WTC11 (cell line): ENCODE measurements around the gene ORC3. TPM values are rescaled to one million over a fixed set of nuclear protein-coding genes. Genes with fewer than 3 reads are reported as not detected.

ENCODE experiments used
- ATAC-seq: fragments of 200-7000 bp; cut with Tn5 transposase; 2 replicates; pipeline ENCODE4 v1.10.0; 2021; ENCODE audit warnings: mild to moderate bottlenecking, moderate library complexity
- CTCF ChIA-PET: fragments of 300-600 bp; sonication (Branson Sonifier 250); formaldehyde crosslinking; loops from one replicate; lab custom pipeline; 2021; ENCODE audit warnings: antibody characterized with exemption; lab: Charles Lee
- POLR2A ChIA-PET: fragments of 350-600 bp; sonication (Branson Sonifier 250); formaldehyde crosslinking; loops from one replicate; lab custom pipeline; 2021; ENCODE audit warnings: antibody characterized with exemption; lab: Charles Lee
- DNase-seq: peaks from one replicate; pipeline ENCODE4 v3.0.0; 2021; ENCODE audit warnings: low spot score
- H3K27ac Mint-ChIP-seq: 2 replicates; pipeline ENCODE4 v1.8.0; 2021; ENCODE audit warnings: mixed read lengths
- H3K27me3 Mint-ChIP-seq: 2 replicates; pipeline ENCODE4 v1.8.0; 2021; ENCODE audit warnings: low read depth, mild to moderate bottlenecking, moderate library complexity, mixed read lengths
- H3K36me3 Mint-ChIP-seq: 2 replicates; pipeline ENCODE4 v1.8.0; 2021; ENCODE audit warnings: mixed read lengths
- H3K4me1 Mint-ChIP-seq: 2 replicates; pipeline ENCODE4 v1.8.0; 2022; ENCODE audit warnings: mixed read lengths
- H3K4me3 Mint-ChIP-seq: 2 replicates; pipeline ENCODE4 v1.8.0; 2021; ENCODE audit warnings: mild to moderate bottlenecking, moderate library complexity, mixed read lengths
- H3K9me3 Mint-ChIP-seq: 2 replicates; pipeline ENCODE4 v1.8.0; 2021; ENCODE audit warnings: mixed read lengths
- AR ChIP-seq: fragments of 250-450 bp; sonication (Bioruptor Pico); IDR thresholded peaks from 2 replicates; pipeline ENCODE4 v1.9.0; 2021; ENCODE audit warnings: mild to moderate bottlenecking
- ATF1 ChIP-seq: sonication (generic); formaldehyde crosslinking; IDR thresholded peaks from 2 replicates; pipeline ENCODE4 v1.8.1; 2023; ENCODE audit warnings: mild to moderate bottlenecking, moderate library complexity, missing genetic modification reagents
- CREM ChIP-seq: sonication (generic); formaldehyde crosslinking; IDR thresholded peaks from 2 replicates; pipeline ENCODE4 v1.8.1; 2022; ENCODE audit warnings: mild to moderate bottlenecking, missing genetic modification reagents, moderate library complexity
- E2F5 ChIP-seq: sonication (generic); formaldehyde crosslinking; IDR thresholded peaks from 2 replicates; pipeline ENCODE4 v1.8.1; 2022; ENCODE audit warnings: mild to moderate bottlenecking, moderate library complexity, missing genetic modification reagents
- ESRRA ChIP-seq: sonication (generic); formaldehyde crosslinking; IDR thresholded peaks from 2 replicates; pipeline ENCODE4 v1.8.1; 2022; ENCODE audit warnings: mild to moderate bottlenecking, missing genetic modification reagents, borderline replicate concordance
- FOXJ3 ChIP-seq: sonication (generic); formaldehyde crosslinking; IDR thresholded peaks from 2 replicates; pipeline ENCODE4 v1.9.0; 2021; ENCODE audit warnings: missing genetic modification reagents, mild to moderate bottlenecking, borderline replicate concordance
- GABPB1 ChIP-seq: sonication (generic); formaldehyde crosslinking; IDR thresholded peaks from 2 replicates; pipeline ENCODE4 v1.8.1; 2023; ENCODE audit warnings: mild to moderate bottlenecking, missing genetic modification reagents
- GTF2I ChIP-seq: fragments of 250-450 bp; sonication (Bioruptor Pico); conservative IDR thresholded peaks from 2 replicates; pipeline ENCODE4 v1.4.0; 2021; ENCODE audit warnings: mild to moderate bottlenecking
- IRF2 ChIP-seq: sonication (generic); formaldehyde crosslinking; IDR thresholded peaks from 2 replicates; pipeline ENCODE4 v1.8.0; 2022; ENCODE audit warnings: low read depth, missing genetic modification reagents, borderline replicate concordance
- JUN ChIP-seq: sonication (generic); formaldehyde crosslinking; IDR thresholded peaks from 2 replicates; pipeline ENCODE4 v1.8.0; 2023; ENCODE audit warnings: mild to moderate bottlenecking, missing genetic modification reagents
- KAT7 ChIP-seq: sonication (generic); formaldehyde crosslinking; IDR thresholded peaks from 2 replicates; pipeline ENCODE4 v1.8.1; 2023; ENCODE audit warnings: missing genetic modification reagents, mild to moderate bottlenecking, borderline replicate concordance
- NFATC4 ChIP-seq: fragments of 250-450 bp; sonication (Bioruptor Pico); IDR thresholded peaks from 2 replicates; pipeline ENCODE4 v1.9.0; 2021; ENCODE audit warnings: mild to moderate bottlenecking
- RORB ChIP-seq: fragments of 250-450 bp; sonication (Bioruptor Pico); IDR thresholded peaks from 2 replicates; pipeline ENCODE4 v1.9.0; 2021; ENCODE audit warnings: mild to moderate bottlenecking
- SMAD4 ChIP-seq: sonication (generic); formaldehyde crosslinking; IDR thresholded peaks from 2 replicates; pipeline ENCODE4 v1.8.0; 2022; ENCODE audit warnings: mild to moderate bottlenecking, missing genetic modification reagents
- SOX15 ChIP-seq: fragments of 250-450 bp; sonication (Bioruptor Pico); IDR thresholded peaks from 2 replicates; pipeline ENCODE4 v1.9.0; 2021; ENCODE audit warnings: mild to moderate bottlenecking
- USF2 ChIP-seq: sonication (generic); formaldehyde crosslinking; IDR thresholded peaks from 2 replicates; pipeline ENCODE4 v1.8.1; 2023; ENCODE audit warnings: mild to moderate bottlenecking, missing genetic modification reagents, moderate library complexity
- ZBTB43 ChIP-seq: sonication (generic); formaldehyde crosslinking; IDR thresholded peaks from 2 replicates; pipeline ENCODE4 v1.8.1; 2023; ENCODE audit warnings: mild to moderate bottlenecking, missing genetic modification reagents
- ZNF416 ChIP-seq: fragments of 250-450 bp; sonication (Bioruptor Pico); IDR thresholded peaks from 2 replicates; pipeline ENCODE4 v1.9.0; 2021; ENCODE audit warnings: mild to moderate bottlenecking, inconsistent platforms
- ZNF425 ChIP-seq: fragments of 250-450 bp; sonication (Bioruptor Pico); conservative IDR thresholded peaks from 2 replicates; pipeline ENCODE4 v1.9.0; 2021; ENCODE audit warnings: mild to moderate bottlenecking
- ZNF671 ChIP-seq: fragments of 250-450 bp; sonication (Bioruptor Pico); IDR thresholded peaks from 2 replicates; pipeline ENCODE4 v1.8.0; 2021; ENCODE audit warnings: mild to moderate bottlenecking
- ZSCAN18 ChIP-seq: fragments of 250-450 bp; sonication (Bioruptor Pico); IDR thresholded peaks from 2 replicates; pipeline ENCODE4 v2.1.2; 2022; ENCODE audit warnings: mild to moderate bottlenecking, moderate library complexity
- total RNA-seq: library from RNA; stranded (reverse); gene quantifications from 3 replicates; pipeline ENCODE4 v1.2.3, GENCODE V29; 2021

Gene ORC3
- total RNA-seq, 1 experiment from 2014 or later = 50.7 TPM

- no peak for TF ChIP-seq NFATC4
- TF ChIP-seq JUN (CRISPR knock-in tag) = no peak
- no peak for TF ChIP-seq KAT7 (CRISPR knock-in tag)
- TF ChIP-seq SOX15 (CRISPR knock-in tag) = no peak
- TF ChIP-seq ZNF671 (CRISPR knock-in tag) = no peak
These were observed 17.1 kb upstream of the ORC3 start (continued) for GRCh38 chr6:87572883-87573282.

- H3K9me3 Mint-ChIP-seq = no peaks in the 10 kb centered on the region
- no peak overlapping the region for H3K4me3 Mint-ChIP-seq
- CTCF ChIA-PET = no interaction called here
- ATAC-seq (no peak), DNase-seq (no peak)
- POLR2A ChIA-PET = no interaction called here
- no peaks in the 10 kb centered on the region for H3K27me3 Mint-ChIP-seq
- TF ChIP-seq GABPB1 (CRISPR knock-in tag) (no peak), ATF1 (CRISPR knock-in tag) (no peak), FOXJ3 (no peak), IRF2 (CRISPR knock-in tag) (no peak)
- 0 out of 2 replicates have a peak overlapping the region, but pooled peaks have one; percentile 50 for H3K27ac Mint-ChIP-seq
- H3K4me1 Mint-ChIP-seq = peaks cover 39% of the 10 kb centered on the region
- H3K36me3 Mint-ChIP-seq = peaks cover 3% of the 10 kb centered on the region
These were observed 16.5 kb upstream of the ORC3 start for GRCh38 chr6:87573307-87574024.

GRCh38 chr6:87574237-87574804 is 15.6 kb upstream of the ORC3 start:
- H3K27me3 Mint-ChIP-seq = no peaks in the 10 kb centered on the region
- ChIA-PET CTCF (no interaction called here), POLR2A (no interaction called here)
- no peak overlapping the region for H3K4me3 Mint-ChIP-seq
- H3K4me1 Mint-ChIP-seq = peaks cover 46% of the 10 kb centered on the region
- no peaks in the 10 kb centered on the region for H3K9me3 Mint-ChIP-seq
- no peak for DNase-seq
- no peak for ATAC-seq
- H3K36me3 Mint-ChIP-seq = peaks cover 4% of the 10 kb centered on the region
- H3K27ac Mint-ChIP-seq = peak overlapping the region; percentile 8
- TF ChIP-seq RORB = no peak
- TF ChIP-seq ZNF425 (CRISPR knock-in tag) = no peak
- TF ChIP-seq ZSCAN18 (CRISPR knock-in tag) = no peak

GRCh38 chr6:87575423-87575822 is 14.5 kb upstream of the ORC3 start:
- peaks cover 53% of the 10 kb centered on the region for H3K4me1 Mint-ChIP-seq
- H3K36me3 Mint-ChIP-seq = peaks cover 11% of the 10 kb centered on the region
- no peak overlapping the region for H3K4me3 Mint-ChIP-seq
- no peaks in the 10 kb centered on the region for H3K9me3 Mint-ChIP-seq
- ChIA-PET CTCF (no interaction called here), POLR2A (no interaction called here)
- no peaks in the 10 kb centered on the region for H3K27me3 Mint-ChIP-seq
- ATAC-seq (no peak), DNase-seq (no peak)
- H3K27ac Mint-ChIP-seq = peak overlapping the region; percentile 24
- TF ChIP-seq NFATC4 = no peak
- TF ChIP-seq ZBTB43 (CRISPR knock-in tag) = no peak
- TF ChIP-seq USF2 = no peak
- no peak for TF ChIP-seq GTF2I (CRISPR knock-in tag)
- no peak for TF ChIP-seq RORB
- no peak for TF ChIP-seq ZNF416 (CRISPR knock-in tag)
- TF ChIP-seq E2F5 = no peak
- no peak for TF ChIP-seq KAT7 (CRISPR knock-in tag)
- TF ChIP-seq AR (CRISPR knock-in tag) = no peak
- TF ChIP-seq CREM (CRISPR knock-in tag) = no peak
- no peak for TF ChIP-seq ESRRA
- no peak for TF ChIP-seq SMAD4 (CRISPR knock-in tag)
